Stimulated activated CD8-positive, alpha-beta memory T cell treated with anti-CD3 and anti-CD28 coated beads, Interleukin-12 subunit alpha, Interleukin-12 subunit beta, amount 100 ng/mL, for 24 hours (primary cell): Measurements from ENCODE around the gene XBP1.
"Not testable (repeated sequence)": the region's sequence is repeated elsewhere in the genome, so short reads cannot be mapped to it uniquely, and the experiment has no call there.

ENCODE experiments used
- DNase-seq: peaks from one replicate; pipeline ENCODE4 v3.0.0-alpha.2; 2020; ENCODE audit errors: extremely low read depth

The XBP1 gene

GRCh38 chr22:28800308-28801041 lies at the start of gene XBP1:
Gene XBP1 (minus strand): TSS chr22:28800569.
- DNase-seq, result peak; percentile 75

GRCh38 chr22:28846994-28847393 lies 46.6 kb upstream of the XBP1 start:
- DNase-seq, result no peak

GRCh38 chr22:28844277-28844676 lies 43.9 kb upstream of the XBP1 start:
- DNase-seq, result not testable (repeated sequence)

- DNase-seq, result no peak
Measured at GRCh38 chr22:28843633-28844032, 43.3 kb upstream of the XBP1 start.

GRCh38 chr22:28841111-28841510 lies 40.7 kb upstream of the XBP1 start:
- DNase-seq, result no peak

GRCh38 chr22:28838971-28839370 lies 38.6 kb upstream of the XBP1 start:
- no peak for DNase-seq

GRCh38 chr22:28837640-28838039 lies 37.3 kb upstream of the XBP1 start:
- DNase-seq, result no peak

GRCh38 chr22:28835630-28836189 lies 35.3 kb upstream of the XBP1 start:
- no peak for DNase-seq

GRCh38 chr22:28833276-28833923 lies 33.0 kb upstream of the XBP1 start:
- no peak for DNase-seq

GRCh38 chr22:28832731-28833130 lies 32.4 kb upstream of the XBP1 start:
- no peak for DNase-seq

- DNase-seq, result no peak
Measured at GRCh38 chr22:28831140-28832072, 31.0 kb upstream of the XBP1 start.

GRCh38 chr22:28830441-28830840 lies 30.1 kb upstream of the XBP1 start:
- DNase-seq, result no peak

GRCh38 chr22:28829358-28830181 lies 29.2 kb upstream of the XBP1 start:
- peak; percentile 28 for DNase-seq

- no peak for DNase-seq
Measured at GRCh38 chr22:28826921-28827320, 26.6 kb upstream of the XBP1 start.

- DNase-seq, result not testable (repeated sequence)
Measured at GRCh38 chr22:28826430-28826829, 26.1 kb upstream of the XBP1 start.

GRCh38 chr22:28824455-28824854 lies 24.1 kb upstream of the XBP1 start:
- not testable (repeated sequence) for DNase-seq

GRCh38 chr22:28822930-28823551 lies 22.7 kb upstream of the XBP1 start:
- DNase-seq, result no peak

- no peak for DNase-seq
Measured at GRCh38 chr22:28821452-28821851, 21.1 kb upstream of the XBP1 start.

GRCh38 chr22:28820885-28821284 lies 20.5 kb upstream of the XBP1 start:
- no peak for DNase-seq

- no peak for DNase-seq
Measured at GRCh38 chr22:28819253-28820096, 19.1 kb upstream of the XBP1 start.
